Panc1 (cell line): ENCODE results near the gene C1orf226. TPM values are rescaled to one million over a fixed set of nuclear protein-coding genes. Genes with fewer than 3 reads are reported as not detected.
"Not testable (repeated sequence)": the region's sequence is repeated elsewhere in the genome, so short reads cannot be mapped to it uniquely, and the experiment has no call there.

Experiments used
- ATAC-seq: fragments of 200-7000 bp; cut with Tn5 transposase; 2 replicates; pipeline ENCODE4 v1.9.1; 2020; ENCODE audit warnings: mild to moderate bottlenecking, moderate library complexity
- BruUV-seq: library from RNA; stranded (reverse); fragments of 400-500 nt; replicated peaks from 2 replicates; lab custom pipeline; 2021; lab: Mats Ljungman, UMichigan
- CTCF ChIA-PET: fragments of 300-600 bp; sonication (Branson Sonifier 250); formaldehyde crosslinking; loops from one replicate; lab custom pipeline; 2022; ENCODE audit warnings: antibody characterized with exemption; lab: Charles Lee
- POLR2A ChIA-PET: fragments of 300-600 bp; sonication (Branson Sonifier 250); formaldehyde crosslinking; loops from one replicate; lab custom pipeline; 2022; ENCODE audit warnings: antibody characterized with exemption; lab: Charles Lee
- DNase-seq: peaks from one replicate; pipeline ENCODE4 v3.0.0-alpha.2; 2010; ENCODE audit warnings: low read depth, low spot score
- H3K27ac ChIP-seq: 2 replicates; pipeline ENCODE4 v1.5.1; 2011; ENCODE audit warnings: mild to moderate bottlenecking, low read length, inconsistent platforms
- H3K27me3 ChIP-seq: fragments of 200-500 bp; sonication (Bioruptor generic); 2 replicates; pipeline ENCODE4 v1.6.0; 2014; ENCODE audit warnings: low read length, inconsistent platforms; ENCODE audit not compliant: control insufficient read depth, insufficient read depth
- H3K36me3 ChIP-seq: fragments of 200-500 bp; sonication (Bioruptor generic); 2 replicates; pipeline ENCODE4 v1.5.1; 2014; ENCODE audit warnings: inconsistent platforms, mild to moderate bottlenecking, low read length, moderate library complexity; ENCODE audit not compliant: control insufficient read depth, insufficient read depth
- H3K4me1 ChIP-seq: 2 replicates; pipeline ENCODE4 v1.5.1; 2011; ENCODE audit warnings: inconsistent platforms, mild to moderate bottlenecking, low read length, moderate library complexity; ENCODE audit not compliant: control insufficient read depth, insufficient read depth
- H3K4me3 ChIP-seq, 2 experiments: 2 replicates each; pipeline ENCODE4 v1.5.1; 2011 to 2012; ENCODE audit warnings: low read depth in 2 of 2, low read length in 2 of 2, mild to moderate bottlenecking in 2 of 2, inconsistent platforms in 1 of 2, moderate library complexity in 1 of 2
- H3K9me3 ChIP-seq: fragments of 200-500 bp; sonication (Bioruptor generic); 2 replicates; pipeline ENCODE4 v1.5.1; 2014; ENCODE audit warnings: low read depth, mild to moderate bottlenecking, inconsistent platforms, low read length, moderate library complexity; ENCODE audit not compliant: control insufficient read depth, insufficient read depth
- POLR2AphosphoS5 ChIP-seq: IDR thresholded peaks from 2 replicates; pipeline ENCODE4 v1.6.1; 2012; ENCODE audit warnings: mild to moderate bottlenecking, low read depth, low read length, moderate library complexity
- REST ChIP-seq, 2 experiments: IDR thresholded peaks; 2 replicates each; pipeline ENCODE4 v1.6.1; 2011 to 2012; ENCODE audit warnings: low read depth in 2 of 2, control low read depth in 1 of 2, low read length in 1 of 2, mild to moderate bottlenecking in 1 of 2, moderate library complexity in 1 of 2; ENCODE audit not compliant: insufficient read depth in 1 of 2
- SIN3A ChIP-seq: IDR thresholded peaks from 2 replicates; pipeline ENCODE4 v1.6.1; 2012; ENCODE audit warnings: low read depth, mild to moderate bottlenecking, low read length, moderate library complexity, borderline replicate concordance; ENCODE audit not compliant: insufficient read depth
- TCF7L2 ChIP-seq: IDR thresholded peaks from 2 replicates; pipeline ENCODE4 v1.6.1; 2011; ENCODE audit warnings: mild to moderate bottlenecking, low read depth, low read length, inconsistent platforms
- in situ Hi-C: cut with HindIII; loops from 2 replicates; pipeline ENCODE4 v1.10.0; 2016; ENCODE audit warnings: low sequenced_read_pairs, low pct_unique_long_range_greater_than_20kb
- intact Hi-C: fragments of 100-400 bp; cut with micrococcal nuclease; formaldehyde crosslinking; loops from one replicate; pipeline ENCODE4 v1.10.0; 2022; ENCODE audit not compliant: unreplicated experiment
- total RNA-seq: library from RNA; stranded (reverse); gene quantifications from one replicate; pipeline ENCODE4 v1.2.1, GENCODE V29; 2021; ENCODE audit not compliant: unreplicated experiment
- TF ChIP-seq, protein P1 (sequence below): fragments of 450-650 bp; IDR thresholded peaks from 2 replicates; pipeline ENCODE4 v1.5.1; 2017; ENCODE audit warnings: mild to moderate bottlenecking

The C1orf226 gene
- total RNA-seq, 1 experiment from 2014 or later = 38.4 TPM

GRCh38 chr1:162351246-162351842, 30.2 kb upstream of the C1orf226 start:
- intact Hi-C loops (no loop called here), in situ Hi-C loops (no loop called here)
- TF ChIP-seq REST (IDR thresholded peaks at IDR 0.05; ENCODE audit: insufficient read depth in 1 of 2, low read depth in 2 of 2, low read length in 1 of 2) (no peak), SIN3A (no peak), TCF7L2 (no peak), POLR2AphosphoS5 (no peak)
- TF ChIP-seq, protein P1, sequence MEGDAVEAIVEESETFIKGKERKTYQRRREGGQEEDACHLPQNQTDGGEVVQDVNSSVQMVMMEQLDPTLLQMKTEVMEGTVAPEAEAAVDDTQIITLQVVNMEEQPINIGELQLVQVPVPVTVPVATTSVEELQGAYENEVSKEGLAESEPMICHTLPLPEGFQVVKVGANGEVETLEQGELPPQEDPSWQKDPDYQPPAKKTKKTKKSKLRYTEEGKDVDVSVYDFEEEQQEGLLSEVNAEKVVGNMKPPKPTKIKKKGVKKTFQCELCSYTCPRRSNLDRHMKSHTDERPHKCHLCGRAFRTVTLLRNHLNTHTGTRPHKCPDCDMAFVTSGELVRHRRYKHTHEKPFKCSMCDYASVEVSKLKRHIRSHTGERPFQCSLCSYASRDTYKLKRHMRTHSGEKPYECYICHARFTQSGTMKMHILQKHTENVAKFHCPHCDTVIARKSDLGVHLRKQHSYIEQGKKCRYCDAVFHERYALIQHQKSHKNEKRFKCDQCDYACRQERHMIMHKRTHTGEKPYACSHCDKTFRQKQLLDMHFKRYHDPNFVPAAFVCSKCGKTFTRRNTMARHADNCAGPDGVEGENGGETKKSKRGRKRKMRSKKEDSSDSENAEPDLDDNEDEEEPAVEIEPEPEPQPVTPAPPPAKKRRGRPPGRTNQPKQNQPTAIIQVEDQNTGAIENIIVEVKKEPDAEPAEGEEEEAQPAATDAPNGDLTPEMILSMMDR = no peak
- H3K27ac ChIP-seq = peak overlapping the region; percentile 97
- no peaks in the 10 kb centered on the region for H3K27me3 ChIP-seq
- POLR2A ChIA-PET = no interaction called here
- DNase-seq (no peak), ATAC-seq (no peak)
- H3K4me3 ChIP-seq = no peak overlapping the region
- peaks cover 46% of the 10 kb centered on the region for H3K4me1 ChIP-seq
- CTCF ChIA-PET = interaction anchor here (0.6 kb wide), 1 partner anchor 40 kb away, joined by 5 read pairs; no protein-coding TSS in a partner anchor
- H3K9me3 ChIP-seq = no peaks in the 10 kb centered on the region
- no TSS peak for BruUV-seq
- H3K36me3 ChIP-seq = peaks cover 2% of the 10 kb centered on the region; the same call in 1 of the 2 replicates

- intact Hi-C loops, in situ Hi-C loops, H3K27me3 ChIP-seq, BruUV-seq, CTCF ChIA-PET, H3K36me3 ChIP-seq, DNase-seq, ATAC-seq, H3K9me3 ChIP-seq, H3K4me3 ChIP-seq, POLR2A ChIA-PET: not testable (repeated sequence)
- Histone ChIP-seq H3K27ac (peak overlapping the region; percentile 97), H3K4me1 (peaks cover 40% of the 10 kb centered on the region)
Measured at GRCh38 chr1:162351874-162352273, 29.7 kb upstream of the C1orf226 start.

- Histone ChIP-seq H3K9me3 (no peaks in the 10 kb centered on the region), H3K27ac (no peak overlapping the region; the same call in 1 of the 2 replicates), H3K36me3 (peaks cover 2% of the 10 kb centered on the region; the same call in 1 of the 2 replicates), H3K4me1 (peaks cover 28% of the 10 kb centered on the region), H3K27me3 (no peaks in the 10 kb centered on the region), H3K4me3 (no peak overlapping the region)
- CTCF ChIA-PET = no interaction called here
- POLR2A ChIA-PET = no interaction called here
- intact Hi-C loops (no loop called here), in situ Hi-C loops (no loop called here)
- TF ChIP-seq REST (IDR thresholded peaks at IDR 0.05; ENCODE audit: insufficient read depth in 1 of 2, low read depth in 2 of 2, low read length in 1 of 2) (no peak), POLR2AphosphoS5 (no peak), TCF7L2 (no peak), SIN3A (no peak)
- TF ChIP-seq, protein P1 = no peak
- ATAC-seq (no peak), DNase-seq (no peak)
- no TSS peak for BruUV-seq
Measured at GRCh38 chr1:162353078-162353477, 28.4 kb upstream of the C1orf226 start.
